Measurements from ENCODE around the gene CEBPA.

Gene CEBPA

DNA sequence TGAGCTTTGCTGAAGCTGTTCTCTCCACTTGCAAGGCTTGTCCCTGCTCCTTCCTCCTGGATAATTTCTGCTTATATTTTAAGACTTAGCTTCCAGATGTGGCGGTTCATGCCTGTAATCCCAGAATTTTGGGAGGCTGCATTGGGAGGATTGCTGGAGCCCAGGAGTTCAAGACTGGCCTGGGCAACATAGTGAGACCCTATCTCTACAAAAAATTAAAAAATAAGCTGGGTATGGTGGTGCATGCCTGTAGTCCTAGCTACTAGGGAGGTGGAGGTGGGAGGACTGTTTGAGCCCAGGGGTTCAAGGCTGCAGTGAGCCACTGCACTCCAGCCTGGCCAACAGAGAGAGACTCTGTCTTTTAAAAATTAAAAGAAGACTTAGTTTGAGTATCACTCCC is 31.6 kb downstream of the CEBPA start:
- DNase-seq (ENCODE audit: low read depth): no peak

DNA sequence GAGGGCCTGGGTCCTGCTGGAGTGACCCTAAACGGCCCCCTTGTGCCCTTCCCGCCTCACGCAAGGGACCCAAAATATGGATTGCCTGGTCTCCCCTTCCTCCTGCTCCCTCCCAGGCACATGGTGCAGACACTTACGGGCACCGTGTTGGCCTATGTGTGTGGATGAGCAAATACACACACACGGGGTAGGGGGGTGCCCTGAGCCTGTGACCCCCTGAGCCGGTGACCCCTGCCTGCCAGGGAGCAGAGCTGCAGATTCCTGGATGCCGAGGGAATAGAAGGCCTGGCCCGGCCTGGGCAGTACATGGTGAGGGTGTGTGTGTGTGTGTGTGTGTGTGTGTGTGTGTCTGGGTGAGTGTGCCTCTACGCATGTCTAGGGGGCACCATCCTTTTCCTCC is 33.3 kb downstream of the CEBPA start:
- DNase-seq (ENCODE audit: low read depth): no peak

DNA sequence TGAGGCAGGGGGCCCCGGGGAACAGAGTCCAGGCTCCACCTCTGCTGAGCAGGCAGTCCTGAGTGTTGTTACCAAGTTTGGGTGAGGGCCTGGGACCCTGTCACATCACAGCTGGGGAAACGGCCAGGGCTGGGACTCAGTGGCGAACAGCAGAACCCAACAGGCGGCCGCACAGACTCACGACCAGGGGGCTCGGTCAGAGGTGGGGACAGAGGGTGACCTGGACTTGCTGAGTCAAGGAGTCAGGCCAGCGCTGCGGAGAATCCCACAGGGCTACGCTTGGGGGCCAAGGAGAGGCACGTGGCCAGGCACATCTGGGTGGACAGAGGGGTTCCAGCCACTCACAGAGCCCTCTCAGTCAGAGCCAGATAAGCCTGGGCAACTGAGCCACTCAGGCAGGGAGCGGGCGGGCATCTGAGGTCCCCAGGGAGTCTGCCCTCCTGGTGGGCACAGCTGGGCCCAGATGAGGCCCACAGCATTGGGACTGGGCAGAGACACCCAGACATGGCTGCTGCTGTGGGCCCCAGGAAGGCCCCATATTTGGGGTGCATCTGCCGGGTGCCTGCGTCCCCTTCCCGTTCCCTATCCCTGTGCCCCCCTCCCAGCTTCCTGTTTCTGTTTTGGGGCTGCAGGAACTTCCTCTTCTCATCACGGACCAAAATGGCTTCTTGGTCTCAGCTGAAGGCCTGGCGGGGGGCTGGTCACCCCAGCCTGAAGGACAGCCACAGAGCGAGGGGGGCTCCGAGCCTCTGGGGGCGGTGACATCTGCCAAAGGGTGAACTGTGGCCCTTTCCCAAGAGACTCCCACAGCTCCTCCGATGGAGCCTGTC is 34.0 kb downstream of the CEBPA start:
- no peak for DNase-seq (ENCODE audit: low read depth)

DNA sequence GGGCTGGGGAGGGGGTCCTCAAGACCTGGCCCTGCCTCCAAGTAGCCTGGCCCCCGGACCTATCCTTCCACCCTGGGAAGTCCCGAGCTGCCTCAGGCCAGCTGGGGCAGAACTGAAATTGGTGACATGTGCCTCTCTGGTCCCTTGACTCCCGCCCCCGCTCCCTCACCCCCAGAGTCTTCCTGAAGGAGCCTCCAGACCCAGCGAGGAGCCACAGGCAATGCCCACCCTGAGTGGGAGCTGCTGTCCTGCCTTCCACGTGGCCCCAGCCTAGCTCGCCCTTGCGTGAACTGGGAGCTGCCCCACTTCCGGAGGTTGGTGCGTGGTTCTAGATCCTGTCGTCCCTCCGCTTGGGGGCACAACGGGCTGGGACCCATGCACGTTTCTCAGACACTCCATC is 34.6 kb downstream of the CEBPA start:
- DNase-seq (ENCODE audit: low read depth): no peak

DNA sequence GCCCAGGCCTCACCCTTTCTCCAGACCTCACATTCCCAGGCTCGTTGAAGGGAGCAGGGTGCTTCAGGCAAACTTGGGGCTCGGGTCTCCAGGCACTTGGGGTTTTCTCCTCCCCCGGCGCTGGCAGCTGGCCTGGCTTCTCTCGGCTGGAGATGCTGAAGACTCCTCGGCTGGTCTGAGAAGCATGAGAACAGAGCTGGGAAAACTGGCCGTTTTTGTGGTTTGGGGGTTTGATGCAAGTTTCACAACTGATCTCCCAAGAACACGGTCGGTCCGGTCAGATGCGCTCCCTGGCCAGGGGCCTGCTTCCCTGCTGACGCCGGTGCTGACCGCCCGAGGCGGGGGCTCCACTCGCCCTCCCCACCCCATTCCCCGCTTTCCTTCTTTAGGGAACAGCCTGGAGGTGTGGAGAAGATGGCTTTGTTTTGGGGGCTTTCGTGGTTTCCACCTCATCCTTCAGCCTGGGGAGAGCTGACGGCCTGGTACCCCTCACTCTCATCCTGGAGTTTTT is 35.3 kb downstream of the CEBPA start:
- no peak for DNase-seq (ENCODE audit: low read depth)

DNA sequence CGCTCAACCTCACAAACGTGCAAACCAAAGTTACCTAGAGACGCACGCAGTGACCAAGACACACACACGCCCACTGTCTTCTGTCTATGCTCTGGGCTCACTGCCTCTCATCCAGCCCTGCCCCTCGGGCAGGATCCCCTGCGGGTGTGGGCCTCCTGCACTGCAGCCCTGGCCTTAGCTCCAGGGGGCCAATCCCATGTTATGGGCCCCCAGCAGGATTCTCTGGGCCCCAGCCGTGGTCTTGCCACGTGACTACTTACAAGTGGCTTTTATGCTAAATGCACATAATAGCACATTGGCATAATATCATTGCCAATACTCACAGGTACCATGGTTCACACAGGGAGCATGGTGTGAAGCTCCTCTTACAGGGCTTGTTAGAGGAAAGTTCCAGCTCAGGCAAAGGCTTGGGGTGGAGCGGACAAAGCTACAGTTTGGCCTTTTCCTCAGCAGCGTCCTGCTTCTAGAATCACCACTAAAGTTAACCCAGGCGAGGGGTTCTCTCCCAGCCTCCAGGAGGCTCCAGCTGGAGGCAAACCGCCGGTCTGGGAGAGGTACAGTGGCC is 37.4 kb downstream of the CEBPA start:
- DNase-seq (ENCODE audit: low read depth): no peak

DNA sequence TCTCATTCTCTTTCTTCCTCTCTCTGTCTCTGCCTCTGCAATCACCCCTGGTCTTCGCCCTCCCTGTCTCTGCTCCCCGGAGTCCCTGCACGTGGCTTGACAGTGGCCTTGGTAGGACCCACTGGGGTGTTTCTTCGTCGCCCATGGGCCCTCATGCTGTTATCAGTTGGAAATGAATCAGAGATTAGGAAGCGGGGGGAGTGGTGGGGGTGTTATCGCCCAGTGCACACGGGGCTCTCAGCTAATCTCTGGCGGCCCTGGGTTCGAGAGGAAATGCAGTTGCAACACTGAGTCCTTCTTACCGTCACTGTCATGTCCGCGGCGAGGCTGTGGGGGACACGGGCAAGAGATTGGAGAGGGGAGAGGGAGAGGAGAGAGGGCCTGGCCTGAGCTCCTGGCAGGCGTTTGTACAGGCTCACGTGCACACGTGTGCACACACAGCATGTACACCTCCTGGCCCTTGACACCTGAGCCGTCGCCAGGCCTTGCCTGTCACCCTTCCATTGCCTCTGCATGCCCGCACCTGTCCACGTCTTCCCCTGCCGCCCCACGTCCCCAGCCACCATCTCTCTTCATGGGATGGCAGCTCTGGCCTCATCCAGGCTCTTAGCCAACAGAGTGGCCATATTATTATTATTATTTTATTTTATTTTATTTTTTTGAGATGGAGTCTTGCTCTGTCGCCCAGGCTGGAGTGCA is 38.9 kb downstream of the CEBPA start:
- DNase-seq (ENCODE audit: low read depth): no peak

DNA sequence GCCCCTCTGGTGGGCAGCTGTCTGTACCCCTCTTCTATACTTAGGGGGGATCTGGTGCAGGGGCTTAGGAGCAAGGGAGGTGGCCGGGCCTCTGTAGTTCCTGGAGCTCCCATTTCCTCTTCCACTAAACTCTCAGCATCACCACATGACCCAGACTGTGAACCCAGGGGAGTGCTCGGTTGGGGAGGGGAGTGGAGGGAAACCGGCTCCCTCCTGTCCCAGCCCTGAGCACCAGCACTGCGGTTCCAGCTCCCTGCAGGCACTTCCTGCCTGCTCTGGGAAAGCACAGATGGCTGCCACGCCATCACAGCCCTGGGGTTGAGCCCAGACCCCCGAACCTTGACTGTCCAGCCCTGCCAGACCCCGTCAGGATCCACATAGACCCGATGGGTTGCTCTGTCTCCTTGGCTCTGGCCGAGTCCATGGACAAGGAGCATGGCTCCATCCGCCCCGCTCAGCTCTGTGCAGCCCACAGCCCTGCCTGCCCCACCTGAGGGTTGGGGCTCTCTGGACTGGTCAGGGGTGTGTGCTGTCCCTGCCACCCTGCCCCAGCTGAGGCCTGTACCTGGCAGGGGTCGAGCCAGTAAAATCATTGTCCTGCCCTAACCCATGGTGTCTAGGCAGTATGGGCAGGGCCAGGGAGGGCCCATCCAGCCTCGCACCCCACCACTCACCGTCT is 40.7 kb downstream of the CEBPA start:
- DNase-seq (ENCODE audit: low read depth): no peak

DNA sequence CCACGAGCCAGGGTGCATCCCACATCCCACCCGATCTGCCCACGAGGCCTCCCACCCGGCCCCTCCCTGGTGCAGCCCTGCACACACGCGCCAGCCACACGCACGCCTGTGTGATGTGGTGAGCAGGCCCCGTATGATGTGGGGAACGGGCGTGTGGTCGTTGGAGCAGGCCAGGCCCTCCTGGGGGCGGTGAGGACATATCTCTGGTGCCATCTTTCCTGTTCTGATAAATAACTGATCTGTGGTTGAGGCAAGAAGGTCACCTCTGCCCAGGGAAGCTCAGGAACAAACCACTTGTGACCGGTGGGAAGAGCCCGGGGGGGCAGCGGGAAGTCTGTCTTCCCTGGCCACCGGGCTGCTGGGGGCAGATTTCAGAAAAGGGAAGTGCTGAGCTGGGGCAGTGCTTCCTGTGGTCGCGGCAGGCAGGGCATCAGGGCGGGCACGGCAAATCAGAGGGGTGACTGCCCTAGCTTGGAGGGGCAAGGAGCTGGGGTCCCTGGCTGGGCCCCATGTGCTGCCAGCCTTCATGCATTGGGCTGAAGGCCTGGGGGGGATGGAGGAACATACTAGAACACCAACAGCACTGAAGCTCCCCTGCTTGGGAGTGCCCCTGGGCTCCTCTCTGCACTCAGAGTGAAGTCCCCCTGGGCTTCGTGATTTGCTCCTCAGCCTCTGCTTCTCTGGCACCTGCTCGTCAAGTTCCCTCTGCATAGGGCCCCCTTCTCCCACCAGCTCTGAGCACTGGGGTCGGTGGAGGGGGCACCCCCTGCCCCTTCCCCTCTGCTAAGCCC is 41.5 kb downstream of the CEBPA start:
- DNase-seq (ENCODE audit: low read depth): no peak

DNA sequence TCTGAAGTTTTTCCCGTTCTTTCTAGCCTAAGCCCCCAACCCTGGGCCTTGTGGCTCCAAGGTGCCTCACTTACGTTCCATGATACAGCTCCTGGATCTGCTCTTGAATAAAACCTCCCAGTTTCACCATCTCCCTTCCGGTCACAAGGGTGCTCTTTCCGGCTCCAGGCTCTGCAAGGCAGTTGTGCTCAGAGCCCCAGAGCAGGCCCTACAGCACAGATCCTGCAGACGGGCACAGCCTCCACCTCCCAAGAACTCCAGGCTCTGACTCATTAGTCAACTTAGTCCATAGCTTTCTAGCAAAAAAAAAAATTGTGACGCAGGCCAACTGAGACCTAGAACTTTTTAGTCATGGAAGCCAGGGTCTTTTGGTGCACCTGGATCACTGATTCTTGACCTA is 42.8 kb downstream of the CEBPA start:
- DNase-seq (ENCODE audit: low read depth): no peak

DNA sequence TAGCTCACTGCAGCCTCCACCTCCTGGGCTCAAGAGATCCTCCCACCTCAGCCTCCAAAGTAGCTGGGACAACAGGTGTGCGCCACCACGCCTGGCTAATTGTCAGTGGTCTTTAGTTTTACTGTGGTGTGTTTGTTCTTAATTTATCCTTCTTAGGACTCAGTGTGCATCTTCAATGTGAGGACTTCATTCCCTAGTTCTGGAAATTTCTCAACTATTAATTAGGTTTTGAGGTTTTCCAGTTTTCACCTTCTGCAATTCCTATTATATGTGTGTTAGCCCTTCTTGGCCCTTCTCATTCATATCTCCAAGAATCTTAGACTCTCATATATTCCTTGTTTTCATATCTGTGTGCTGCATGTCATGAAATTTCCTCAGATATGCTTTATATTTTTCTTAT is 44.5 kb downstream of the CEBPA start:
- no peak for DNase-seq (ENCODE audit: low read depth)

DNA sequence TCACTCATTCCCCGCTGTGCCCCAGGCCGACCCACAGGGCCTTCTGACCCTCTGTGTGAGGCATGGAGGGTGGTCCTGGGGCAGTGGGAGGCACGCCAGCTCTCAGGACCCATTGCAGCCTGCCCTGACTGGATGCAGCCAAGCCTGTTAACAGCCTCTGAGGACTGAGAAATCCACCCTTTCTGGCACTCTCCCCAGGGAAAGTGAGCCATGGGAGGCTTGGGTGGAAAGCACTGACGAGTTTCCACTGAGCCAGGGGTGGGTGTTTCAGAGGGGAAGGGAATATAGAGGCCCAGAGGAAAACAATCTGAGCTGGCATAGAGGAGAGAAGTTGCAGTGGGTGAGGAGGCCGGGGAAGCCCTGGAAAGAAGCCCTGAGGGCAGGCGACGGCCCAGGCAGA is 46.1 kb downstream of the CEBPA start:
- DNase-seq (ENCODE audit: low read depth): no peak

DNA sequence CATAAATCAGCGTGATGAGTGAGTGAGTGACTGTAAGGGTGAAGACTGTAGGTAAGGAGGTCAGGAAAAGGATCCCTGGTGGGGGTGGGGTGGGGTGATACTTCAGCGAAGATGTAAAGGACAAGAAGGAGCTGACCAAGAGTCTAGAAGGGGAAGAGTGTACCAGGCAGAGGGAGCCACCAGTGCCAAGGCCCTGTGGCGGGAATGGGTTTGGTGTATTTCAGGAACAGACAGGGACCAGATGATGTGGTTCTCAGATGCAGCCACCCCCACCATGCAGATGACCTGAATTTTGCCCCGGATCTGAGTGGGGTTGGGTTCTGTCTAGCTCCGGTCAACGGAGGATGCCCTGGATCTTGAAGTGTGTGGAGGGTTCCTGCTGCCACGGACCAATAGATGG is 46.6 kb downstream of the CEBPA start:
- DNase-seq (ENCODE audit: low read depth): no peak

DNA sequence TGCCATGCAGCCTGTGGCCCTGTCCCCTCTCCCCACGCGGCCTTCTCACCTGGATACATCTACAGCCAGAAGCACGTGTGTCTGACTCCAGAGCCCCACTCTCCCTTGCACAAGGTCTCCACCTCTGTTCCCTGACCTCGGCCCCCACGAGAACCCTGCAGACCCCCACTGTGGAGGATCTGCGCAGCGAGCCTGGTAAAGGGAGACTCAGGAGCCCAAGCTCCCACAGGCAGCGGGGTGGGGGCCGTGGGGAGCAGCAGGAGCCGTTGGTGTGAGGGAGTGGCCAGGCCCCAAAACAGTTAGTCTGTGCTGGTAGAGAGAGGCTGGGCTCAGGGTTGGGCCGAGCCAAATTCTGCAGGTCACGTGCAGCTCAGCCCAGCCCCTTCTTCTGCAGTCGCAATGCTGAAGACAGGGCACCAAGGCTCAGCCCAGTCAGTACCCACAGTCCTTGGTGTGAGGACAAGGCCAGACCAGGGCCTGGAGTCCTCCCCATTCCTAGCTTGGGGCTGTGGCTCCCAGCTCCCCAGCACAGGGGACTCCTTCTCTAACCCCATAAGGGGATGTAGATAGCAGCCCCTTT is 48.0 kb downstream of the CEBPA start:
- no peak for DNase-seq (ENCODE audit: low read depth)

DNA sequence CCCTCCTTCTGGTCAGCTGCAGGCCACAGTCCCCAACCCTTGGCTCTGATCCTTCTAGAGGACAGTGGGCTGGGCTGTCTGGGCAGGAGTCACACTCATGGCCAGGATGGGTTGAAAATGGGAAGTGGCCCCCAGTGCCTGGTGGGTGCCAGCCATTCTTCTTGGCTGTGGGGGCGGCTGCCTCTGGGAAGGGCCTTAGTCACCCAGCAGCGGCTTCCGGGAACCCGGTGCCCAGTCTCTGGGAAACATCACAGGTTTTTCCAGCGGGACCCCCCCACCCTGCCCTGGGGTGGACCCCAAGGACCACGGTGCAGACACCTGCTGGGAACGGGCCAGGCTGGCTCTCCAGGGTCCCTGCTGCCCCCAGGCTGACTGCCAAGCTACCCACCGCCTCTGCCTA is 49.4 kb downstream of the CEBPA start:
- DNase-seq (ENCODE audit: low read depth): no peak

DNA sequence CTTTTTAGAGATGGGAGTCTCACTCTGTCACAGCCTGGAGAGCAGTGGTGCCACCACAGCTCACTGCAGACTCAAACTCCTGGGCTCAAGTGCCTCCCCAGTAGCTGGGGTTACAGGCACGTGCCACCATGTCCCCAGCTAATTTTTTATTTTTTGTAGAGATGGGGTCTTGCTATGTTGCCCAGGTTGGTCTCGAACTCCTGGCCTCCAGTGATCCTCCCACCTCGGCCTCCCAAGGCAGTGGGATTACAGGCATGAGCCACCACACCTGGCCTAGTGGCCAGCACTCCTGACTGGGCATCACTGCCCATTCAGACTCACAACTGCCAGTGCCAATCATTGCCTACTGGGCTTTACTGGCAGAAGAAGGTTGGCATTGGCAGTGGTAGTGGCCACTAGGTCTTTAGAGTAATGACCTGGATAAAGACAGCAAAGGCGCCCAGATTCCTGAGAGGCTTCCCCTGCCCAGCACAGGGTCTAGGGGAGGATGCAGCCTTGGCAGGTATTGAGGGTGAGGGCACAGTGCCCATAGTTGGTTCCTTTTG is 49.8 kb downstream of the CEBPA start:
- DNase-seq (ENCODE audit: low read depth): no peak

DNA sequence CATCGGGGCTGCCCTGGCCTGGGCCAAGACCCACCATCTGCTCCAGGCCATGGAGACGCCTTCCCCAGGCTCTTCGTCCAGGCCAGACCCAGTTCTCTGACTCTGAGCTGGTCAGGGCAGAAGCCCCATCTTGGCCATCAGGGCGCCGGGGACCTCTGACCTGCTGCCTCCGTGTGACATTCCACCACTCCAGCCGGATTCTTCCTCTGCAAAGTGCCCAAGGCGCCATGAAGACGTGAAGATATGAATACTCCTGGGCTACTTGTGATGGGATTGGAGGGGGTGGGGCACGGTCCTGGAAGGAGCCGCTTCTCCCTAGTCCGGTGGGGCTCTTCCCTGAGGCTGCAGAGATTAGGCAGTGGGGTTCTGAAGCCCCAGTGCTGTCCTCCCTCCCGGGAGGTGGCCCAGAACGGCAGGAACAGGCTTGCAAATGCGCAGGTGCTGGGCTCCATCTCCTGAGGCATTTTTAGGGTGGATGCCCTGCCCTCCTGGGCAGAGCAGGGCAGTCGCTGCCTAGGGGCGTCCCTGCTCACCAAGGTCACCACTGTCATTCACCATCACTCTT is 50.7 kb downstream of the CEBPA start:
- DNase-seq (ENCODE audit: low read depth): no peak

DNA sequence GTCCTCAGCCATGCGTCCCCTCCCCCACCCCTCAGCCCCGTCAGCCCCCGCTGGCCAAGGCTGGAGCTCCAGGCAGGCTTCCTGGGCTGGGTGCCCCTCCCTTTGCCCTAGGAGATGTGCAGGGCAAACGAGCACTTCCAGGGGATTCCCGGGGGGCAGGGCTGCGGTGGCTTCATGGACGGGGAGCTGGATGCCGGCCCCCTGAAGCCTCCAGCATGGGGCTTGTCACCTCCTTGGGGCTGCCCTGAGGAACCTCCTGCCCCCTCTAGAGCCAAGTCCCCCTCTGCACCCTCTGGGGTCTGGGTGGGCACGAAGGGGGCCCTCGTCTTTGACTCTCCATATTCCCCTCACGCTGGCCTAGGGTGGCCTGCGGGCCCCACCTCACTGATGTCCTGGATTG is 51.3 kb downstream of the CEBPA start:
- no peak for DNase-seq (ENCODE audit: low read depth)

DNA sequence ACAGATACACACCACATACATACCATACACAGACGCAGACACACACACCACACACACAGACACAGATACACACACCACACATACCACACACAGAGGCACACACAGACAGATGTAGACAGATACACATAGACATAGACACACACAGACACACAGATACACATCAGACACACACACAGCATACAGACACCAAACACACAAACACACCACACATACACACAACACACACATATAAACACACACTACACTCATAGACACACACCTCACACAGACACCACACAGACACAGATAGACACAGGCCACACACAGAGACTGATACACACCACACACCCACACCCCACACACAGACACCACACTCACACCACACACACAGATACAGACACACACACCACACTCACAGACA is 51.8 kb downstream of the CEBPA start:
- DNase-seq (ENCODE audit: low read depth): no peak
